ENCODE results near the gene PRKAR1B. TPM values are rescaled to one million over a fixed set of nuclear protein-coding genes. Genes with fewer than 3 reads are reported as not detected.

PRKAR1B gene
- total RNA-seq, 1 experiment from 2014 or later = 24.8 TPM

DNA sequence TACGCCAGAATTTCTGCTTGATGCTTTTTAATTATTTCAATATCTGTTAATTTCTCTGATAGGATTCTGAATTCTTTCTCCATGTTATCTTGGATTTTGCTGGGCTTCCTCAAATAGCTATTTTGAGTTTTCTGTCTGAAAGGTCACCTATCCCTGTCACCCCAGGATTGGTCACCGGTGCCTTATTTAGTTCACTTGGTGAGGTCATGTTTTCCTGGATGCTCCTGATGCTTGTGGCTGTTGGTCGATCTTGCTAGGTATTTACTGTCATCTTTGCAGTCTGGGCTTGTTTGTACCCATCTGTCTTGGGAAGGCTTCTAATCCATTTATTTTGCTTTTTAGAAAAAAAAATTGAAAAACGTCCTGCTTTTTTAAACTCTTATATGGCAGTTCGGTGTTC is 11.2 kb upstream of the PRKAR1B start:
- intact Hi-C loops (cut with micrococcal nuclease; ENCODE audit: unreplicated experiment) = no loop called here
- peaks cover 9% of the 10 kb centered on the region for H3K4me1 Mint-ChIP-seq (ENCODE audit: low read depth, unreplicated experiment)
- H3K9me3 Mint-ChIP-seq (ENCODE audit: low read depth, unreplicated experiment) = no peaks in the 10 kb centered on the region
- H3K4me3 Mint-ChIP-seq (ENCODE audit: low read depth, unreplicated experiment) = no peak overlapping the region
- no peaks in the 10 kb centered on the region for H3K27me3 Mint-ChIP-seq (ENCODE audit: unreplicated experiment)
- TF ChIP-seq, protein P1, sequence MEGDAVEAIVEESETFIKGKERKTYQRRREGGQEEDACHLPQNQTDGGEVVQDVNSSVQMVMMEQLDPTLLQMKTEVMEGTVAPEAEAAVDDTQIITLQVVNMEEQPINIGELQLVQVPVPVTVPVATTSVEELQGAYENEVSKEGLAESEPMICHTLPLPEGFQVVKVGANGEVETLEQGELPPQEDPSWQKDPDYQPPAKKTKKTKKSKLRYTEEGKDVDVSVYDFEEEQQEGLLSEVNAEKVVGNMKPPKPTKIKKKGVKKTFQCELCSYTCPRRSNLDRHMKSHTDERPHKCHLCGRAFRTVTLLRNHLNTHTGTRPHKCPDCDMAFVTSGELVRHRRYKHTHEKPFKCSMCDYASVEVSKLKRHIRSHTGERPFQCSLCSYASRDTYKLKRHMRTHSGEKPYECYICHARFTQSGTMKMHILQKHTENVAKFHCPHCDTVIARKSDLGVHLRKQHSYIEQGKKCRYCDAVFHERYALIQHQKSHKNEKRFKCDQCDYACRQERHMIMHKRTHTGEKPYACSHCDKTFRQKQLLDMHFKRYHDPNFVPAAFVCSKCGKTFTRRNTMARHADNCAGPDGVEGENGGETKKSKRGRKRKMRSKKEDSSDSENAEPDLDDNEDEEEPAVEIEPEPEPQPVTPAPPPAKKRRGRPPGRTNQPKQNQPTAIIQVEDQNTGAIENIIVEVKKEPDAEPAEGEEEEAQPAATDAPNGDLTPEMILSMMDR (IDR thresholded peaks at IDR 0.05; ENCODE audit: unreplicated experiment) = no peak
- peaks cover 16% of the 10 kb centered on the region for H3K36me3 Mint-ChIP-seq (ENCODE audit: insufficient read depth, unreplicated experiment)
- CTCF ChIA-PET = no interaction called here
- no peak overlapping the region for H3K27ac Mint-ChIP-seq (ENCODE audit: unreplicated experiment)
- DNase-seq = no peak
- no TSS peak for BruUV-seq (replicated peaks)

DNA sequence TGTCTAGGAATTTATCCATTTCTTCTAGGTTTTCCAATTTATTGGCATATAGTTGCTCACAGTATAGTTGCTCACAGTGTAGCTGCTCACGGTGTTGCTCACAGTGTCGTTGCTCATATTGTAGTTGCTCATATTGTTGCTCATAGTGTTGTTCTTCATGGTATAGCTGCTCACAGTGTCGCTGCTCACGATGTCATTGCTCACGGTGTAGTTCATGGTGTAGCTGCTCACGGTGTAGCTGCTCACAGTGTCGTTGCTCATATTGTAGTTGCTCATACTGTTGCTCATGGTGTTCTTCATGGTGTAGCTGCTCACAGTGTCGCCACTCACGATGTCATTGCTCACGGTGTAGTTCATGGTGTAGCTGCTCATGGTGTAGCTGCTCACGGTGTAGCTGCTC is 7.7 kb upstream of the PRKAR1B start:
- H3K4me1 Mint-ChIP-seq (ENCODE audit: low read depth, unreplicated experiment) = peaks cover 17% of the 10 kb centered on the region
- TF ChIP-seq, protein P1 (IDR thresholded peaks at IDR 0.05; ENCODE audit: unreplicated experiment) = no peak
- no peak overlapping the region for H3K27ac Mint-ChIP-seq (ENCODE audit: unreplicated experiment)
- no TSS peak for BruUV-seq (replicated peaks)
- no peak for DNase-seq
- H3K27me3 Mint-ChIP-seq (ENCODE audit: unreplicated experiment) = no peaks in the 10 kb centered on the region
- no peaks in the 10 kb centered on the region for H3K9me3 Mint-ChIP-seq (ENCODE audit: low read depth, unreplicated experiment)
- H3K4me3 Mint-ChIP-seq (ENCODE audit: low read depth, unreplicated experiment) = no peak overlapping the region
- intact Hi-C loops (cut with micrococcal nuclease; ENCODE audit: unreplicated experiment) = no loop called here
- CTCF ChIA-PET = interaction anchor here (0.7 to 0.9 kb wide), 2 partner anchors 15 to 301 kb away, joined by 3 to 9 read pairs; no protein-coding TSS in a partner anchor
- peaks cover 20% of the 10 kb centered on the region for H3K36me3 Mint-ChIP-seq (ENCODE audit: insufficient read depth, unreplicated experiment)

DNA sequence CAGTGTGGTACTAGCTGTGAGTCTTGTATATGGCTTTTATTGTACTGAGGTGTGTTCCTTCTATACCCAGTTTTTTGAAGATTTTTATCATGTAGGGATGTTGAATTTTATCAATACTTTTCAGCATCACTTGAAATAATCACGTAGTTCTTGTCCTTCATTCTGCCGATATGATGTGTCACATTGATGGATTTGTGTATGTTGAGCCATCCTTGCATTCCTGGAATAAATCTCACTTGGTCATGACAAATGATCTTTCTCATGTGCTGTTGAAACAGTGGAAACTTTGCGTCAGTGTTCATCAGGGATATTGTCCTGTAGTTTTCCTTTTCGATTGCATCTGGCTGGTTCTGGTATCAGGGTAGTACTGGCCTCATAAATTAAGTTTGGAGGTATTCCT is 7.1 kb upstream of the PRKAR1B start:
- Mint-ChIP-seq H3K36me3 (ENCODE audit: insufficient read depth, unreplicated experiment) (peaks cover 21% of the 10 kb centered on the region), H3K4me1 (ENCODE audit: low read depth, unreplicated experiment) (peaks cover 17% of the 10 kb centered on the region), H3K9me3 (ENCODE audit: low read depth, unreplicated experiment) (no peaks in the 10 kb centered on the region), H3K27ac (ENCODE audit: unreplicated experiment) (no peak overlapping the region), H3K27me3 (ENCODE audit: unreplicated experiment) (no peaks in the 10 kb centered on the region), H3K4me3 (ENCODE audit: low read depth, unreplicated experiment) (no peak overlapping the region)
- TF ChIP-seq, protein P1 (IDR thresholded peaks at IDR 0.05; ENCODE audit: unreplicated experiment) = no peak
- intact Hi-C loops (cut with micrococcal nuclease; ENCODE audit: unreplicated experiment) = no loop called here
- CTCF ChIA-PET = no interaction called here
- BruUV-seq (replicated peaks) = no TSS peak
- no peak for DNase-seq

GRCh38 chr7:732556-732955 is 5.5 kb upstream of the PRKAR1B start:
- TF ChIP-seq, protein P1 (IDR thresholded peaks at IDR 0.05; ENCODE audit: unreplicated experiment) = no peak
- no peak for DNase-seq
- no peak overlapping the region for H3K27ac Mint-ChIP-seq (ENCODE audit: unreplicated experiment)
- no peaks in the 10 kb centered on the region for H3K27me3 Mint-ChIP-seq (ENCODE audit: unreplicated experiment)
- no peaks in the 10 kb centered on the region for H3K9me3 Mint-ChIP-seq (ENCODE audit: low read depth, unreplicated experiment)
- intact Hi-C loops (cut with micrococcal nuclease; ENCODE audit: unreplicated experiment) = no loop called here
- no peak overlapping the region for H3K4me3 Mint-ChIP-seq (ENCODE audit: low read depth, unreplicated experiment)
- H3K36me3 Mint-ChIP-seq (ENCODE audit: insufficient read depth, unreplicated experiment) = peaks cover 28% of the 10 kb centered on the region
- CTCF ChIA-PET = interaction anchor here (0.5 to 1.6 kb wide), 3 partner anchors 35 to 411 kb away, joined by 3 to 9 read pairs (median 5); no protein-coding TSS in a partner anchor
- H3K4me1 Mint-ChIP-seq (ENCODE audit: low read depth, unreplicated experiment) = peaks cover 28% of the 10 kb centered on the region
- no TSS peak for BruUV-seq (replicated peaks)
